H1 (cell line): ENCODE results near the gene ANKS1B. TPM values are rescaled to one million over a fixed set of nuclear protein-coding genes. Genes with fewer than 3 reads are reported as not detected.

ENCODE experiments used
- CTCF ChIA-PET: fragments of 300-600 bp; sonication (Branson Sonifier 250); formaldehyde crosslinking; loops from one replicate; lab custom pipeline; 2021; ENCODE audit not compliant: partially characterized antibody; lab: Charles Lee
- POLR2A ChIA-PET: fragments of 300-600 bp; sonication (Branson Sonifier 250); formaldehyde crosslinking; loops from one replicate; lab custom pipeline; 2021; ENCODE audit warnings: inconsistent platforms; ENCODE audit not compliant: partially characterized antibody; lab: Charles Lee
- DNase-seq, 2 experiments: peaks; one replicate each; pipeline versions ENCODE4 v3.0.0 to v3.0.0-alpha.2; 2010 to 2022; ENCODE audit warnings: low spot score in 2 of 2, low read depth in 1 of 2, mixed read lengths in 1 of 2
- FAIRE-seq: peaks from 2 replicates; lab custom pipeline; 2011; peaks lifted over from hg19 to GRCh38; lab: Jason Lieb, UNC
- H2AFZ ChIP-seq: 2 replicates; pipeline ENCODE4 v1.8.1; 2012; ENCODE audit warnings: low read length, inconsistent platforms
- H2AK5ac ChIP-seq: 2 replicates; pipeline ENCODE4 v1.6.1; 2013; ENCODE audit warnings: low read depth, low read length
- H2BK120ac ChIP-seq: replicated peaks from 2 replicates; pipeline ENCODE3; 2013; ENCODE audit warnings: low read depth, low read length, inconsistent platforms
- H2BK12ac ChIP-seq: 2 replicates; pipeline ENCODE4 v1.6.1; 2013; ENCODE audit warnings: low read depth, low read length
- H2BK15ac ChIP-seq: 2 replicates; pipeline ENCODE4 v1.6.1; 2013; ENCODE audit warnings: low read length
- H2BK20ac ChIP-seq: 2 replicates; pipeline ENCODE4 v1.6.1; 2013; ENCODE audit warnings: low read length
- H2BK5ac ChIP-seq: 2 replicates; pipeline ENCODE4 v1.6.1; 2013; ENCODE audit warnings: low read depth, low read length
- H3K14ac ChIP-seq: 2 replicates; pipeline ENCODE4 v1.6.1; 2013; ENCODE audit warnings: inconsistent platforms; ENCODE audit not compliant: insufficient read length
- H3K18ac ChIP-seq: 2 replicates; pipeline ENCODE4 v1.6.1; 2013; ENCODE audit warnings: low read length; ENCODE audit errors: extremely low read depth
- H3K23ac ChIP-seq: 2 replicates; pipeline ENCODE4 v1.6.1; 2013; ENCODE audit warnings: inconsistent platforms; ENCODE audit not compliant: insufficient read length
- H3K23me2 ChIP-seq: 2 replicates; pipeline ENCODE4 v1.6.1; 2013; ENCODE audit warnings: low read depth, low read length
- H3K27ac ChIP-seq: 2 replicates; pipeline ENCODE4 v1.6.1; 2011; ENCODE audit warnings: low read depth, low read length, inconsistent platforms
- H3K27me3 ChIP-seq, 4 experiments: replicated peaks in 1 of 4; 1 replicate in 1 of 4; 2 replicates in 3 of 4; pipeline versions ENCODE4 v1.6.1 to v1.8.1; 2011 to 2013; ENCODE audit warnings: low read length in 3 of 4, mild to moderate bottlenecking in 3 of 4, inconsistent platforms in 2 of 4, mixed read lengths in 2 of 4, moderate library complexity in 1 of 4; ENCODE audit not compliant: control insufficient read depth in 3 of 4, insufficient read depth in 3 of 4; ENCODE audit errors: extremely low read depth in 1 of 4
- H3K36me3 ChIP-seq, 4 experiments: 2 replicates each; pipeline versions ENCODE4 v1.6.1 to v1.8.1; 2011 to 2013; ENCODE audit warnings: mild to moderate bottlenecking in 4 of 4, low read length in 3 of 4, moderate library complexity in 2 of 4, control low read depth in 1 of 4, inconsistent platforms in 1 of 4; ENCODE audit not compliant: insufficient read depth in 4 of 4, control insufficient read depth in 2 of 4
- H3K4ac ChIP-seq: replicated peaks from 2 replicates; pipeline ENCODE3; 2013; ENCODE audit warnings: low read length, low read depth, mixed read lengths, inconsistent platforms; ENCODE audit not compliant: insufficient read length
- H3K4me1 ChIP-seq, 4 experiments: replicated peaks in 1 of 4; 1 replicate in 1 of 4; 2 replicates in 3 of 4; pipeline versions ENCODE4 v1.6.1 to v1.8.1; 2011 to 2013; ENCODE audit warnings: low read length in 3 of 4, inconsistent platforms in 2 of 4, mixed read lengths in 1 of 4; ENCODE audit not compliant: insufficient read depth in 4 of 4, control insufficient read depth in 3 of 4
- H3K4me2 ChIP-seq, 2 experiments: 2 replicates each; pipeline versions ENCODE4 v1.6.1 to v1.8.1; 2011 to 2013; ENCODE audit warnings: low read depth in 2 of 2, low read length in 2 of 2, control low read depth in 1 of 2, inconsistent platforms in 1 of 2, mild to moderate bottlenecking in 1 of 2; ENCODE audit not compliant: insufficient read depth in 1 of 2
- H3K4me3 ChIP-seq, 4 experiments: fragments of 200-600, 300-600 bp in 1 of 4; sonication (generic), shearing (Covaris generic), sonication (Bioruptor Twin) in 1 of 4; 2 replicates each; pipeline versions ENCODE4 v1.5.1 to v1.8.1; 2011 to 2016; ENCODE audit warnings: low read length in 4 of 4, low read depth in 3 of 4, control low read depth in 2 of 4, inconsistent platforms in 2 of 4, mild to moderate bottlenecking in 2 of 4, mixed read lengths in 1 of 4, moderate library complexity in 1 of 4; ENCODE audit not compliant: insufficient read depth in 2 of 4; ENCODE audit errors: extremely low read depth in 1 of 4
- H3K56ac ChIP-seq: replicated peaks from 2 replicates; pipeline ENCODE3; 2013; ENCODE audit warnings: low read depth, mild to moderate bottlenecking, mixed read lengths, low read length, inconsistent platforms; ENCODE audit not compliant: insufficient read length
- H3K79me1 ChIP-seq: 2 replicates; pipeline ENCODE4 v1.6.1; 2013; ENCODE audit warnings: low read depth, low read length, control low read depth
- H3K79me2 ChIP-seq, 2 experiments: 2 replicates each; pipeline versions ENCODE4 v1.6.1 to v1.8.1; 2012 to 2013; ENCODE audit warnings: low read length in 2 of 2, mild to moderate bottlenecking in 2 of 2, inconsistent platforms in 1 of 2; ENCODE audit not compliant: insufficient read depth in 2 of 2, control insufficient read depth in 1 of 2
- H3K9ac ChIP-seq, 4 experiments: replicated peaks in 1 of 4; 1 replicate in 1 of 4; 2 replicates in 3 of 4; pipeline versions ENCODE4 v1.6.1 to v1.8.1; 2011 to 2013; ENCODE audit warnings: low read depth in 3 of 4, low read length in 3 of 4, control low read depth in 2 of 4, mild to moderate bottlenecking in 2 of 4, moderate library complexity in 2 of 4, inconsistent platforms in 1 of 4; ENCODE audit errors: extremely low read depth in 1 of 4
- H3K9me3 ChIP-seq, 2 experiments: 2 replicates each; pipeline versions ENCODE4 v1.6.1 to v1.8.1; 2012 to 2013; ENCODE audit warnings: mild to moderate bottlenecking in 2 of 2, moderate library complexity in 2 of 2, control low read depth in 1 of 2, inconsistent platforms in 1 of 2, low read depth in 1 of 2, low read length in 1 of 2, mixed read lengths in 1 of 2; ENCODE audit not compliant: insufficient read depth in 2 of 2
- H4K20me1 ChIP-seq, 2 experiments: replicated peaks in 1 of 2; 2 replicates each; pipeline versions ENCODE3 to v1.8.1; 2011 to 2013; ENCODE audit warnings: inconsistent platforms in 2 of 2, low read length in 2 of 2, mild to moderate bottlenecking in 1 of 2; ENCODE audit not compliant: insufficient read depth in 2 of 2, control insufficient read depth in 1 of 2
- H4K5ac ChIP-seq: 2 replicates; pipeline ENCODE4 v1.6.1; 2013; ENCODE audit warnings: low read length, low read depth, mixed read lengths, inconsistent platforms; ENCODE audit not compliant: insufficient read length
- H4K8ac ChIP-seq: 2 replicates; pipeline ENCODE4 v1.8.0; 2013; ENCODE audit warnings: mild to moderate bottlenecking, moderate library complexity, low read length, inconsistent platforms; ENCODE audit not compliant: insufficient read depth; ENCODE audit errors: extremely low read depth
- H4K91ac ChIP-seq: replicated peaks from 2 replicates; pipeline ENCODE3; 2013; ENCODE audit warnings: low read length, mixed read lengths, inconsistent platforms; ENCODE audit not compliant: insufficient read length
- CBX8 ChIP-seq: fragments of 300-800, 300-1000 bp; sonication (generic); IDR thresholded peaks from 2 replicates; pipeline ENCODE4 v1.7.1; 2016; ENCODE audit warnings: low read depth, low read length, borderline replicate concordance
- CTBP2 ChIP-seq: IDR thresholded peaks from 2 replicates; pipeline ENCODE4 v1.7.0; 2011; ENCODE audit warnings: borderline replicate concordance, mild to moderate bottlenecking, moderate library complexity, mixed read lengths, low read length; ENCODE audit not compliant: insufficient read depth, insufficient read length
- GTF2F1 ChIP-seq: IDR thresholded peaks from 2 replicates; pipeline ENCODE4 v1.6.1; 2012; ENCODE audit warnings: low read depth, low read length, improper control_type of control experiment, borderline replicate concordance
- MAFK ChIP-seq: IDR thresholded peaks from 2 replicates; pipeline ENCODE4 v1.6.1; 2012; ENCODE audit warnings: low read depth, mild to moderate bottlenecking, improper control_type of control experiment, low read length
- RAD21 ChIP-seq, 2 experiments: IDR thresholded peaks in 1 of 2; conservative IDR thresholded peaks in 1 of 2; 2 replicates each; pipeline ENCODE4 v1.6.1; 2011; ENCODE audit warnings: low read depth in 2 of 2, low read length in 2 of 2, improper control_type of control experiment in 1 of 2, inconsistent platforms in 1 of 2, mild to moderate bottlenecking in 1 of 2, moderate library complexity in 1 of 2
- RBBP5 ChIP-seq: IDR thresholded peaks from 2 replicates; pipeline ENCODE4 v1.7.1; 2012; ENCODE audit warnings: low read depth, mild to moderate bottlenecking, inconsistent platforms, low read length, moderate library complexity, borderline replicate concordance
- SUZ12 ChIP-seq: fragments of 200-600 bp; sonication (generic); IDR thresholded peaks from 2 replicates; pipeline ENCODE4 v1.6.1; 2012; ENCODE audit warnings: mild to moderate bottlenecking, inconsistent platforms, low read length, moderate library complexity, mixed read lengths
- TAF7 ChIP-seq: optimal IDR thresholded peaks from 2 replicates; pipeline ENCODE3; 2011; ENCODE audit warnings: low read depth, mild to moderate bottlenecking, inconsistent platforms, low read length, moderate library complexity, borderline replicate concordance
- WGBS, 2 experiments: shearing (Covaris generic) in 1 of 2; methylation state at CpG; one replicate each; pipeline versions ENCODE4 v1.1.6 to v1.1.7; 2013 to 2015; ENCODE audit warnings: low lambda C conversion rate in 2 of 2, mixed read lengths in 2 of 2, inconsistent platforms in 1 of 2, low coverage in 1 of 2, missing lambda C conversion rate in 1 of 2; ENCODE audit not compliant: insufficient replicate concordance in 2 of 2, insufficient coverage in 1 of 2, insufficient read length in 1 of 2; ENCODE audit errors: extremely low coverage in 1 of 2, missing lambda C conversion rate in 1 of 2; 5-methylcytosine and 5-hydroxymethylcytosine counted together
- polyA plus RNA-seq, 7 experiments: library from polyadenylated mRNA; depleted of rRNA in 3 of 7; stranded (reverse) in 5 of 7; unstranded in 2 of 7; fragments of >200 nt in 5 of 7; fragments of 200-250 nt in 2 of 7; gene quantifications; 1 replicate in 5 of 7; 2 replicates in 1 of 7; 4 replicates in 1 of 7; pipeline versions ENCODE4 v1.2.1 to v1.2.3, GENCODE V29; 2011 to 2013; ENCODE audit warnings: missing spikeins in 2 of 7, mixed read lengths in 2 of 7
- total RNA-seq: library from RNA; stranded (reverse); fragmentation: NEBNext Ultra II Directional; extraction: Animal tissue kit (Norgen Biotek cat#: 25700); gene quantifications from 2 replicates; pipeline ENCODE4 v1.2.1, GENCODE V29; 2021

ANKS1B gene
- total and polyA plus RNA-seq, 2 of the 8 experiments (the other 6 are each of a cell fraction or from before 2014, with no cell fraction given) = 2.7 to 6.1 TPM

DNA sequence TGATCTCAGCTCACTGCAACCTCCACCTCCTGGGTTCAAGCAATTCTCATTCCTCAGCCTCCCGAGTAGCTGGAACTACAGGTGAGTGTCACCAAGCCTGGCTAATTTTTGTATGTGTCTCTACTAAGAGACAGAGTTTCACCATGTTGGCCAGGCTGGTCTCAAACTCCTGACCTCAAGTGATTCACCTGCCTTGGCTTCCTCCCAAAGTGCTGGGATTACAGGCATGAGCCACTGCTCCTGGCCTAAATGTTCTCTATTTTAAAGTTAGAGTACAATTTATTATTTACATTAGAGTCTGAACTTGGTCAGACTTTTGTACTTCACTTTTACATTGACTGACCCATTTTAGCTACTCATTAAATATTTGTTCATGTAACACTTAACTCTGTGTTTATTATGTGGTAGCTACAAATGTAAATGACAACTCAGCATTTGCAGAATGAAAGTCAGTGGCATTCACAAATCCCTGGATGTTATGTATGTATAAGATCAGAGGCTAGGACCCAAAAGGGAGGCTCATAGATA, 930.1 kb downstream of the ANKS1B start:
- DNase-seq (no peak), FAIRE-seq (no peak)
- no peak overlapping the region for H4K8ac ChIP-seq
- H2BK12ac ChIP-seq = no peak overlapping the region
- H2BK5ac ChIP-seq = no peak overlapping the region
- peaks cover 0 to 3% (median 0%) of the 10 kb centered on the region in 4 experiments; a peak in 1 of 7 replicates for H3K27me3 ChIP-seq
- no peaks in the 10 kb centered on the region for H3K4me1 ChIP-seq
- H2AK5ac ChIP-seq = no peak overlapping the region
- H2BK15ac ChIP-seq = no peak overlapping the region
- no peak overlapping the region for H2BK120ac ChIP-seq
- H2BK20ac ChIP-seq = no peak overlapping the region
- no peak overlapping the region for H3K56ac ChIP-seq
- no peak overlapping the region for H3K27ac ChIP-seq
- no peaks in the 10 kb centered on the region for H3K79me1 ChIP-seq
- H3K14ac ChIP-seq = no peak overlapping the region
- no peak overlapping the region for H2AFZ ChIP-seq
- no peak overlapping the region for H4K5ac ChIP-seq
- no peak overlapping the region for H3K4me2 ChIP-seq
- no peak overlapping the region for H3K9ac ChIP-seq
- WGBS, 2 experiments = 100% methylated on average over 1 of the region's 1 CpG; no CpG with 5 or more reads in 1 of the 2 experiments
- CTCF ChIA-PET = interaction anchor here (1.0 to 5.9 kb wide), 2 partner anchors 12 to 130 kb away, joined by 3 to 32 read pairs; no protein-coding TSS in a partner anchor
- no peak overlapping the region for H3K4me3 ChIP-seq
- no peak overlapping the region for H3K18ac ChIP-seq
- no peaks in the 10 kb centered on the region for H3K36me3 ChIP-seq
- no peaks in the 10 kb centered on the region for H4K20me1 ChIP-seq
- H3K9me3 ChIP-seq = no peaks in the 10 kb centered on the region
- no peaks in the 10 kb centered on the region for H3K23me2 ChIP-seq
- POLR2A ChIA-PET = no interaction called here
- H3K4ac ChIP-seq = no peak overlapping the region
- TF ChIP-seq RAD21 (IDR thresholded peaks at IDR 0.05 in 1 of 2, conservative IDR thresholded peaks at IDR 0.05 in 1 of 2; ENCODE audit: low read depth in 2 of 2, low read length in 2 of 2) (no peak), RBBP5 (no peak), TAF7 (no peak), CBX8 (no peak), MAFK (no peak), GTF2F1 (no peak), SUZ12 (no peak), CTBP2 (no peak)
- TF ChIP-seq, all 59 proteins: peak for 0
- H3K23ac ChIP-seq = no peak overlapping the region
- no peak overlapping the region for H4K91ac ChIP-seq
- H3K79me2 ChIP-seq = no peaks in the 10 kb centered on the region
